SK-N-SH treated with all-trans-retinoic acid at 6 μM for 48 hours (cell line): Measurements from ENCODE around the gene SREBF2.

Experiments used
- ATAC-seq: fragments of 200-7000 bp; cut with Tn5 transposase; 3 replicates; pipeline ENCODE4 v1.9.1; 2020; ENCODE audit warnings: mild to moderate bottlenecking, moderate library complexity
- ARNTL ChIP-seq: fragments of 450-650 bp; formaldehyde crosslinking; IDR thresholded peaks from 2 replicates; pipeline ENCODE4 v1.5.0; 2020; ENCODE audit warnings: low read depth, mild to moderate bottlenecking, moderate library complexity, borderline replicate concordance
- BACH2 ChIP-seq: fragments of 250-450 bp; sonication (Bioruptor Pico); IDR thresholded peaks from 2 replicates; pipeline ENCODE4 v1.9.0; 2021; ENCODE audit warnings: mild to moderate bottlenecking, borderline replicate concordance
- CSDC2 ChIP-seq: fragments of 250-450 bp; sonication (Bioruptor Pico); IDR thresholded peaks from 2 replicates; pipeline ENCODE4 v1.5.0; 2020; ENCODE audit warnings: mild to moderate bottlenecking, moderate library complexity
- ESRRG ChIP-seq: fragments of 250-450 bp; sonication (Bioruptor Pico); IDR thresholded peaks from 2 replicates; pipeline ENCODE4 v1.6.1; 2021; ENCODE audit warnings: mild to moderate bottlenecking
- GLIS3 ChIP-seq: fragments of 250-450 bp; sonication (Bioruptor Pico); IDR thresholded peaks from 2 replicates; pipeline ENCODE4 v1.5.0; 2020; ENCODE audit warnings: mild to moderate bottlenecking, moderate library complexity
- OSR1 ChIP-seq: fragments of 250-450 bp; sonication (Bioruptor Pico); IDR thresholded peaks from 2 replicates; pipeline ENCODE4 v1.8.0; 2022; ENCODE audit warnings: moderate library complexity, mild to moderate bottlenecking, inconsistent platforms
- PPARA ChIP-seq: fragments of 250-450 bp; sonication (Bioruptor Pico); IDR thresholded peaks from 2 replicates; pipeline ENCODE4 v1.5.0; 2020; ENCODE audit warnings: mild to moderate bottlenecking, borderline replicate concordance
- RARB ChIP-seq: fragments of 250-450 bp; sonication (Bioruptor Pico); IDR thresholded peaks from 2 replicates; pipeline ENCODE4 v1.8.0; 2021; ENCODE audit warnings: mild to moderate bottlenecking, moderate library complexity
- SNAI2 ChIP-seq: fragments of 250-450 bp; sonication (Bioruptor Pico); IDR thresholded peaks from 2 replicates; pipeline ENCODE4 v1.5.0; 2020; ENCODE audit warnings: mild to moderate bottlenecking, moderate library complexity
- TOX ChIP-seq: fragments of 250-450 bp; sonication (Bioruptor Pico); IDR thresholded peaks from 2 replicates; pipeline ENCODE4 v1.8.0; 2021; ENCODE audit warnings: mild to moderate bottlenecking, moderate library complexity, borderline replicate concordance
- ZC3H10 ChIP-seq: fragments of 250-450 bp; sonication (Bioruptor Pico); IDR thresholded peaks from 2 replicates; pipeline ENCODE4 v1.5.1; 2021; ENCODE audit warnings: mild to moderate bottlenecking, moderate library complexity
- ZFP3 ChIP-seq: fragments of 250-450 bp; sonication (Bioruptor Pico); IDR thresholded peaks from 2 replicates; pipeline ENCODE4 v1.5.0; 2020; ENCODE audit warnings: mild to moderate bottlenecking, moderate library complexity
- ZFP30 ChIP-seq: fragments of 450-650 bp; formaldehyde crosslinking; IDR thresholded peaks from 2 replicates; pipeline ENCODE4 v1.5.0; 2022; ENCODE audit warnings: mild to moderate bottlenecking, moderate library complexity
- ZNF70 ChIP-seq: fragments of 450-650 bp; formaldehyde crosslinking; IDR thresholded peaks from 2 replicates; pipeline ENCODE4 v1.5.0; 2020; ENCODE audit warnings: mild to moderate bottlenecking, moderate library complexity
- ZNF8 ChIP-seq: fragments of 450-650 bp; formaldehyde crosslinking; IDR thresholded peaks from 2 replicates; pipeline ENCODE4 v1.5.0; 2020; ENCODE audit warnings: mild to moderate bottlenecking, moderate library complexity
- TF ChIP-seq, protein P1 (sequence below): fragments of 250-450 bp; sonication (Bioruptor Pico); IDR thresholded peaks from 2 replicates; pipeline ENCODE4 v1.8.0; 2021; ENCODE audit warnings: low read depth, mild to moderate bottlenecking, moderate library complexity, borderline replicate concordance
- TF ChIP-seq, protein P2 (sequence below): fragments of 250-450 bp; sonication (Bioruptor Pico); IDR thresholded peaks from 2 replicates; pipeline ENCODE4 v1.5.1; 2021; ENCODE audit warnings: mild to moderate bottlenecking, moderate library complexity
- TF ChIP-seq, protein P3 (sequence below): fragments of 250-450 bp; sonication (Bioruptor Pico); IDR thresholded peaks from 2 replicates; pipeline ENCODE4 v1.5.0; 2020; ENCODE audit warnings: mild to moderate bottlenecking, moderate library complexity

SREBF2 gene

DNA sequence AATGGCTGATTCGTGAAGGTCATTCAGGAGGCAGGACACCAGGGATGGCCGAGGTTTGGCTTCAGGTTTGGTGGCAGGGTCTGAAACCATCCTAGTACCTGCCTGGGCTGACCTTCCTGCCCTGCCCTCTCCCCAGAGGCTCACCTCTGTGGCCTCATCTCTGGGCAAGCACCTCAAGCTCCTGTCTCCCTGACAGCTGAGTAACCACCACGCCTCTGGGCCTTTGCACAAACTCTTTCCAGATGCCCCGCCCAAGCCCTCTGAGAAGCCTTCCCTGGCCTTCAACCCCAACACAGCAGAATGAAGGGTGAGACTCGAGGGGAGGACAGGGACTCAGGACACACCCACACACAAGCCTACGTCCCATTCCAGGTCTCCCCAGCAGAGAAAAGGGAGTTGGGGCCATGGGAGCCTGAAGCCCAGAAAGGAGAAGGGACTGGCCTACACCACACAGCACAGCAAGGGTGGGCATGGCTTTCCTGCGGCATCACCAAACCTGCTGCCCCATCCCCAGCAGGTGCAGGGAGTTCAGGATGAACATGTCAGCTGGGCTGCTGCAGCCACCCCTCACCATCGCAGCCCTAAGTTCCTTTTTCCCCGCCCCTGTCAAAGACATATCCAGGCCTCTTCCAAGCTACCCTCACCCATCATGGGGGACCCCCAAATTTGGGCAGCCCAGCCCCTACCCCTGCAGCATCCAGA is 79.6 kb downstream of the SREBF2 start:
- TF ChIP-seq CSDC2, result no peak
- TF ChIP-seq ZNF8 (CRISPR knock-in tag), result no peak
- TF ChIP-seq TOX (CRISPR knock-in tag), result no peak
- no peak for ATAC-seq

DNA sequence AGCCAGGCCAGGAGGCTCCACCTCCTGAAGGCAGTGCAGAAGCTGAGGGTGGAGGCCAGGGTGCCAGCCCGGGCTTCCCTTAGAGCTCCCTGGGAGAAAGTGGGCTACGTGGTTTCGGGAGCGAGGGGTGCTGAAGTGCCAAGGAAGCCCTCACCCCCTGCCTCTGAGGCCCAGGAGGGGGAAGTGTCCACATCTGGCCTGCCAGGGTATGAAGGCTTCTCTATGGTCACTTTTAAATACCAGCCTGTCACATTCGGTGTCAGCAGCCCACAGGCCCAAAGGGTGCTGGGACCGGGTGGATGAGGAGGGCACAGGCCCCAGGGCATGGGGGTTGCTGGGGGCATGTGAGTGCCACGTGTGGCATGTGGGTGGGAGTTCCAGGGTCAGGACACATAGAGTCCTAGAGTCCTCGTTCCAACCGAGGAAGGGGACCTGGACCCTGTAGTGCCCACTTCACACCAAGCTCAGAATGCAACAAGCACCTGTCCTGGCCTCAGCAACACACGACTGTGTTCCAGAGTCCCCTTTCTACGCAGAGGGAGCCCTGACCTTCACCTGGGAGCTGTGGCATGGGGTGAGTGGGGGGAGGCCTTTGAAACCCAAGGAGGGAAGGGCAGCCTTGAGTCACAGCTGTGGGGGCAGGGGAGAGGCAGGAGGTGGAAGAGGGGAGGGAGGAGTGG is 80.3 kb downstream of the SREBF2 start:
- no peak for ATAC-seq
- TF ChIP-seq, protein P1, sequence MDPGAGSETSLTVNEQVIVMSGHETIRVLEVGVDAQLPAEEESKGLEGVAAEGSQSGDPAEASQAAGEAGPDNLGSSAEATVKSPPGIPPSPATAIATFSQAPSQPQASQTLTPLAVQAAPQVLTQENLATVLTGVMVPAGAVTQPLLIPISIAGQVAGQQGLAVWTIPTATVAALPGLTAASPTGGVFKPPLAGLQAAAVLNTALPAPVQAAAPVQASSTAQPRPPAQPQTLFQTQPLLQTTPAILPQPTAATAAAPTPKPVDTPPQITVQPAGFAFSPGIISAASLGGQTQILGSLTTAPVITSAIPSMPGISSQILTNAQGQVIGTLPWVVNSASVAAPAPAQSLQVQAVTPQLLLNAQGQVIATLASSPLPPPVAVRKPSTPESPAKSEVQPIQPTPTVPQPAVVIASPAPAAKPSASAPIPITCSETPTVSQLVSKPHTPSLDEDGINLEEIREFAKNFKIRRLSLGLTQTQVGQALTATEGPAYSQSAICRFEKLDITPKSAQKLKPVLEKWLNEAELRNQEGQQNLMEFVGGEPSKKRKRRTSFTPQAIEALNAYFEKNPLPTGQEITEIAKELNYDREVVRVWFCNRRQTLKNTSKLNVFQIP (CRISPR knock-in tag), result no peak
- TF ChIP-seq TOX (CRISPR knock-in tag), result no peak

DNA sequence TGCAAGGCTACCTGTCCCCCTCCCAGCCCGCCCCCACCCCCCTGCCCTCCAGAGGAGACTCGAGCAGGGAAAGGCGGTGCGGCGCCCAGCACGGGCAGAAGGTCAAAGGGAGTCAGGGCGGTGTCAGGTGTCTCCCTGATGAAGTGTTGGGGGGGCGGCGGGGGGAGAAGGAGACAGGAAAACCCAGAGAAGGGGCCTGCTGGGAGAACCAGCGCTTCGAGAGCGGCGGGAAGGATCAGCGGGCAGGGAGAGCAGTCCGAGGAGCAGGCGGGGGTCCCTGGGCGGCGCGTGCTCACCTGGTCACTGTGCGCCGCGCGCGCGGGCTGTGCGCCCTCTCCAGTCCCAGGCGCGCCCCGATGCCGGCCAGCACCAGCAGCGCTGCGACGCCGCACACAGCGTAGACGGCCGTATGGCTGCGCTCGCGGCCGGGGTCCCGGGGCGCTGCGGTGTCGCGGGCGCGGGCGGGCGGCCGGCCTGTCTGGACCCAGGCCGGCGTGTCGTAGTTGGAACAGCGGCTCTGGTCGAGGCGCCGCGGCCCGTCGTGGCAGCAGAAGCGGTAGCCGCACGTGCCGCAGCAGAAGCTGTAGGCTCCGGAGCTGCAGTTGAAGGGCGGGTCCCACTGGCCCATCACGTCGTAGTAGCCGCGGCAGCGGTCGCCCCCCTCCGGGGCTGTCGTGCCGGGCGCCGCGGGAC is 81.1 kb downstream of the SREBF2 start:
- no peak for TF ChIP-seq ESRRG
- no peak for TF ChIP-seq ZFP3 (CRISPR knock-in tag)
- TF ChIP-seq, protein P2, sequence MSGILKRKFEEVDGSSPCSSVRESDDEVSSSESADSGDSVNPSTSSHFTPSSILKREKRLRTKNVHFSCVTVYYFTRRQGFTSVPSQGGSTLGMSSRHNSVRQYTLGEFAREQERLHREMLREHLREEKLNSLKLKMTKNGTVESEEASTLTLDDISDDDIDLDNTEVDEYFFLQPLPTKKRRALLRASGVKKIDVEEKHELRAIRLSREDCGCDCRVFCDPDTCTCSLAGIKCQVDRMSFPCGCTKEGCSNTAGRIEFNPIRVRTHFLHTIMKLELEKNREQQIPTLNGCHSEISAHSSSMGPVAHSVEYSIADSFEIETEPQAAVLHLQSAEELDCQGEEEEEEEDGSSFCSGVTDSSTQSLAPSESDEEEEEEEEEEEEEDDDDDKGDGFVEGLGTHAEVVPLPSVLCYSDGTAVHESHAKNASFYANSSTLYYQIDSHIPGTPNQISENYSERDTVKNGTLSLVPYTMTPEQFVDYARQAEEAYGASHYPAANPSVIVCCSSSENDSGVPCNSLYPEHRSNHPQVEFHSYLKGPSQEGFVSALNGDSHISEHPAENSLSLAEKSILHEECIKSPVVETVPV (CRISPR knock-in tag), result no peak
- TF ChIP-seq, protein P3, sequence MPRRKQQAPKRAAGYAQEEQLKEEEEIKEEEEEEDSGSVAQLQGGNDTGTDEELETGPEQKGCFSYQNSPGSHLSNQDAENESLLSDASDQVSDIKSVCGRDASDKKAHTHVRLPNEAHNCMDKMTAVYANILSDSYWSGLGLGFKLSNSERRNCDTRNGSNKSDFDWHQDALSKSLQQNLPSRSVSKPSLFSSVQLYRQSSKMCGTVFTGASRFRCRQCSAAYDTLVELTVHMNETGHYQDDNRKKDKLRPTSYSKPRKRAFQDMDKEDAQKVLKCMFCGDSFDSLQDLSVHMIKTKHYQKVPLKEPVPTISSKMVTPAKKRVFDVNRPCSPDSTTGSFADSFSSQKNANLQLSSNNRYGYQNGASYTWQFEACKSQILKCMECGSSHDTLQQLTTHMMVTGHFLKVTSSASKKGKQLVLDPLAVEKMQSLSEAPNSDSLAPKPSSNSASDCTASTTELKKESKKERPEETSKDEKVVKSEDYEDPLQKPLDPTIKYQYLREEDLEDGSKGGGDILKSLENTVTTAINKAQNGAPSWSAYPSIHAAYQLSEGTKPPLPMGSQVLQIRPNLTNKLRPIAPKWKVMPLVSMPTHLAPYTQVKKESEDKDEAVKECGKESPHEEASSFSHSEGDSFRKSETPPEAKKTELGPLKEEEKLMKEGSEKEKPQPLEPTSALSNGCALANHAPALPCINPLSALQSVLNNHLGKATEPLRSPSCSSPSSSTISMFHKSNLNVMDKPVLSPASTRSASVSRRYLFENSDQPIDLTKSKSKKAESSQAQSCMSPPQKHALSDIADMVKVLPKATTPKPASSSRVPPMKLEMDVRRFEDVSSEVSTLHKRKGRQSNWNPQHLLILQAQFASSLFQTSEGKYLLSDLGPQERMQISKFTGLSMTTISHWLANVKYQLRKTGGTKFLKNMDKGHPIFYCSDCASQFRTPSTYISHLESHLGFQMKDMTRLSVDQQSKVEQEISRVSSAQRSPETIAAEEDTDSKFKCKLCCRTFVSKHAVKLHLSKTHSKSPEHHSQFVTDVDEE (CRISPR knock-in tag), result no peak
- TF ChIP-seq TOX (CRISPR knock-in tag), result no peak
- TF ChIP-seq, protein P1 (CRISPR knock-in tag), result no peak
- TF ChIP-seq ZNF8 (CRISPR knock-in tag), result no peak
- no peak for TF ChIP-seq OSR1 (CRISPR knock-in tag)
- no peak for TF ChIP-seq RARB
- no peak for TF ChIP-seq ZFP30
- TF ChIP-seq ZNF70 (CRISPR knock-in tag), result no peak
- no peak for TF ChIP-seq ARNTL (CRISPR knock-in tag)
- ATAC-seq, result no peak

DNA sequence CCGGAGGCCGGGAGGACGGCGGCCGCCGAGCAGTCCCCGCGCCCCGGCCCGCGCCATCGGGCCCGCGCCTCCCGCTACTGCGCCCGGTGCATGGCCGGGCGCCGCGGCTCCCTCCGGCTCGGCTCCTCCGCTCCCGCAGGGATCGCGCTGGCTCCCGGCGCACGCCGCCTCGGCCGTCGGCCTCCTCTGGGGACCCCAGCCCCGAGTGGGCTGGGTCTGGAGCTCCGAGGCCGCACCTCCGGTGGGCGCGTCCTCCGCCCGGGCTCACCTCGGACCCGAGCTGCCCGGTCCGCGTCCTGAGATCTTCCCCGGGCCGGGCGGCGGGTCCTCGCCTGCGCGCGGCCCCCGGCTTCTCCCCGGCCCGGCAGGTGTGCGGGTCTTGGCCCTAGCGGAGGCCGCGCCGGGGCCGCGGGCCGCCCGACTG is 81.7 kb downstream of the SREBF2 start:
- no peak for ATAC-seq
- TF ChIP-seq ZNF8 (CRISPR knock-in tag) (no peak), BACH2 (CRISPR knock-in tag) (no peak), RARB (no peak), ARNTL (CRISPR knock-in tag) (no peak), OSR1 (CRISPR knock-in tag) (no peak), GLIS3 (CRISPR knock-in tag) (no peak), SNAI2 (CRISPR knock-in tag) (no peak), PPARA (no peak), ZFP3 (CRISPR knock-in tag) (no peak), ZC3H10 (CRISPR knock-in tag) (no peak), ZFP30 (no peak), ESRRG (no peak)
- TF ChIP-seq, protein P2 (CRISPR knock-in tag), result no peak
- TF ChIP-seq, protein P3 (CRISPR knock-in tag), result no peak
